Stomach (tissue), 4 donors: ENCODE measurements around the gene DISC1.

Source experiments
- POLR2A ChIP-seq, 4 donors: fragments of 450-650 bp; IDR thresholded peaks; one replicate each; pipeline ENCODE4 v1.6.1; 2016; ENCODE audit warnings: antibody characterized with exemption in 4 of 4, control low read depth in 2 of 4, mild to moderate bottlenecking in 1 of 4, moderate library complexity in 1 of 4
- POLR2AphosphoS5 ChIP-seq, 3 donors: sonication (generic); formaldehyde crosslinking; IDR thresholded peaks; one replicate each; pipeline ENCODE4 v1.6.1; 2016; ENCODE audit warnings: antibody characterized with exemption in 3 of 3
- TF ChIP-seq, protein P1 (sequence below), 7 experiments: fragments of 450-650 bp in 4 of 7; fragments of 200-600 bp in 3 of 7; sonication (generic) in 3 of 7; IDR thresholded peaks; one replicate each; pipeline ENCODE4 v1.5.1; 2016 to 2019; ENCODE audit warnings: antibody characterized with exemption in 7 of 7, control low read depth in 2 of 7, mild to moderate bottlenecking in 1 of 7

DNA sequence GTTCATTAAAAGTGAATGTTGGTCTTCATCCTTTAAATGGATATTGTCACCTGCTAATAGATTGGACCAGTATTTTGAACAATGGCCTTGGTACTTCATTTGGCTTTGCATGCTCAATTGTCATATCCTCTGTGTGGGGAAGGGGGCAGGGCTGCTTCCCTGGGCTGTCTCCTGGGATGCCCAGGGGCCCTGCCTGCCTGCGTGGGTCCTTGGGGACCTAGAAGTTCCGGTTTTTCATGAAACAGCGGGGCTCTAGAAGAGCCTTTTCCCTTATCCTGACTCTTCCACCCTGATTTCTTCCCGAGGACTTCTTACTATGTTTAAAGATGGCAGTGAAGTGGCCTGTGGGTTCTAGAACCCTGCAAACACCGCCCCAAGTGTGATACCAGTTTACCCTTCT is 97.5 kb downstream of the DISC1 start:
- TF ChIP-seq, protein P1, sequence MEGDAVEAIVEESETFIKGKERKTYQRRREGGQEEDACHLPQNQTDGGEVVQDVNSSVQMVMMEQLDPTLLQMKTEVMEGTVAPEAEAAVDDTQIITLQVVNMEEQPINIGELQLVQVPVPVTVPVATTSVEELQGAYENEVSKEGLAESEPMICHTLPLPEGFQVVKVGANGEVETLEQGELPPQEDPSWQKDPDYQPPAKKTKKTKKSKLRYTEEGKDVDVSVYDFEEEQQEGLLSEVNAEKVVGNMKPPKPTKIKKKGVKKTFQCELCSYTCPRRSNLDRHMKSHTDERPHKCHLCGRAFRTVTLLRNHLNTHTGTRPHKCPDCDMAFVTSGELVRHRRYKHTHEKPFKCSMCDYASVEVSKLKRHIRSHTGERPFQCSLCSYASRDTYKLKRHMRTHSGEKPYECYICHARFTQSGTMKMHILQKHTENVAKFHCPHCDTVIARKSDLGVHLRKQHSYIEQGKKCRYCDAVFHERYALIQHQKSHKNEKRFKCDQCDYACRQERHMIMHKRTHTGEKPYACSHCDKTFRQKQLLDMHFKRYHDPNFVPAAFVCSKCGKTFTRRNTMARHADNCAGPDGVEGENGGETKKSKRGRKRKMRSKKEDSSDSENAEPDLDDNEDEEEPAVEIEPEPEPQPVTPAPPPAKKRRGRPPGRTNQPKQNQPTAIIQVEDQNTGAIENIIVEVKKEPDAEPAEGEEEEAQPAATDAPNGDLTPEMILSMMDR (IDR thresholded peaks at IDR 0.05) = no peak
- TF ChIP-seq POLR2AphosphoS5 (IDR thresholded peaks at IDR 0.05) (no peak), POLR2A (IDR thresholded peaks at IDR 0.05) (no peak)
